ENCODE results near the gene TBCD.

DNA sequence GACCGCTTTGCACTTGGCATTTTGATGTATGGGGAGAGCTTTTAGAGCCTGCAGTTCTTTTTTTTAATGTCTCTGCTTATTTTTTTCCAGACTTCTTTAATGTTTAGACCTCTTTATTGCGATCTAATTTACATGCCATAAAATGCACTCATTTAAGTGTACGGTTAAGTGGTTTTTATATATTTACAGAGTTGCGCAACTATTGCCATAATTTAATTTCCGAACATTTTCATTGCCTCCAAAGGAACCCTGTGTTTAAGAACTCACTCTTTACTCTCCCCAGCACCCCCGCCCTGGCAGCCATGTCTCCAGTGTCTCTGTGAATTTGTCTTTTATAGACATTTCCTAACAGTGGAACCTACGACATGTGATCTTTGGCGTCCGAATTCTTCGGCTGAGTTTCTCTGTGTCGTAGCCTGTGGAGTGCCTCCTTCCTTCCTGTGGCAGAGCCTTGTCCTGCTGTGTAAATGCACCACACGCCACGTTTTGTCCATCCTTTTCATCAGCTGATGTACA, 64.0 kb downstream of the TBCD start:
- TF ChIP-seq CTCF (IDR thresholded peaks at IDR 0.05; ENCODE audit: low read depth, low read length) (no peak), EZH2phosphoT487 (IDR thresholded peaks at IDR 0.05; ENCODE audit: low read depth) (no peak)

Measured in OCI-LY3 (cell line).